Activated CD4-positive, alpha-beta T cell treated with anti-CD3 and anti-CD28 coated beads for 36 hours (primary cell): ENCODE results near the gene STRN. TPM values are rescaled to one million over a fixed set of nuclear protein-coding genes. Genes with fewer than 3 reads are reported as not detected.
A peak's percentile ranks its signal among the peaks of the same experiment; 100 is the strongest.

Experiments
- ATAC-seq: fragments of 200-7000 bp; cut with Tn5 transposase; one replicate; pipeline ENCODE4 v1.10.0; 2021; ENCODE audit warnings: mild to moderate bottlenecking, moderate library complexity
- CTCF ChIA-PET: fragments of 350-600 bp; sonication (Branson Sonifier 250); formaldehyde crosslinking; loops from one replicate; lab custom pipeline; 2021; ENCODE audit warnings: antibody characterized with exemption; lab: Charles Lee
- POLR2A ChIA-PET: fragments of 350-600 bp; sonication (Branson Sonifier 250); formaldehyde crosslinking; loops from one replicate; lab custom pipeline; 2021; ENCODE audit warnings: antibody characterized with exemption, inconsistent platforms; lab: Charles Lee
- DNase-seq: peaks from one replicate; pipeline ENCODE4 v3.0.0-alpha.2; 2020
- H3K27ac Mint-ChIP-seq: one replicate; pipeline ENCODE4 v1.8.0; 2021; ENCODE audit warnings: mixed read lengths
- H3K27me3 Mint-ChIP-seq: one replicate; pipeline ENCODE4 v1.8.0; 2021; ENCODE audit warnings: mixed read lengths
- H3K36me3 Mint-ChIP-seq: one replicate; pipeline ENCODE4 v1.8.0; 2021; ENCODE audit warnings: low read depth, mixed read lengths
- H3K4me1 Mint-ChIP-seq: one replicate; pipeline ENCODE4 v1.8.0; 2021; ENCODE audit warnings: mixed read lengths
- H3K4me3 Mint-ChIP-seq: one replicate; pipeline ENCODE4 v1.8.0; 2021; ENCODE audit warnings: mild to moderate bottlenecking, moderate library complexity, mixed read lengths
- H3K9me3 Mint-ChIP-seq: one replicate; pipeline ENCODE4 v1.8.0; 2021; ENCODE audit warnings: low read depth, mixed read lengths
- intact Hi-C, 2 experiments: fragments of 100-400 bp; cut with DNase I in 1 of 2; cut with micrococcal nuclease in 1 of 2; formaldehyde crosslinking; loops; one replicate each; pipeline versions ENCODE4 v1.14.2 to v1.15.1; 2022 to 2024; cut with DNase I, micrococcal nuclease
- total RNA-seq, 2 experiments: library from RNA; stranded (reverse); gene quantifications; one replicate each; pipeline ENCODE4 v1.2.3, GENCODE V29; 2021

The STRN gene
- total RNA-seq, 2 experiments from 2014 or later: 27.7 to 32.0 TPM

- H3K36me3 Mint-ChIP-seq: no peaks in the 10 kb centered on the region
- no peak overlapping the region for H3K4me3 Mint-ChIP-seq
- POLR2A ChIA-PET: no interaction called here
- no peaks in the 10 kb centered on the region for H3K4me1 Mint-ChIP-seq
- no peak overlapping the region for H3K27ac Mint-ChIP-seq
- ATAC-seq: no peak
- CTCF ChIA-PET: interaction anchor here (1.7 kb wide), 1 partner anchor 38 kb away, joined by 3 read pairs; no protein-coding TSS in a partner anchor
- intact Hi-C loops: no loop called here
- no peaks in the 10 kb centered on the region for H3K9me3 Mint-ChIP-seq
- DNase-seq: no peak
- H3K27me3 Mint-ChIP-seq: no peaks in the 10 kb centered on the region
These were observed 157.8 kb downstream of the STRN start for GRCh38 chr2:36808386-36809068.

GRCh38 chr2:36807223-36807886, 159.0 kb downstream of the STRN start:
- Mint-ChIP-seq H3K9me3 (no peaks in the 10 kb centered on the region), H3K36me3 (no peaks in the 10 kb centered on the region), H3K27me3 (no peaks in the 10 kb centered on the region), H3K27ac (no peak overlapping the region), H3K4me3 (no peak overlapping the region), H3K4me1 (no peaks in the 10 kb centered on the region)
- intact Hi-C loops: no loop called here
- ChIA-PET CTCF (interaction anchor here (0.9 to 1.7 kb wide), 3 partner anchors 14 to 37 kb away, joined by 3 read pairs; no protein-coding TSS in a partner anchor), POLR2A (no interaction called here)
- ATAC-seq: no peak
- DNase-seq: no peak

GRCh38 chr2:36805635-36806224, 160.6 kb downstream of the STRN start:
- ChIA-PET POLR2A (no interaction called here), CTCF (interaction anchor here (0.6 kb wide), 1 partner anchor 176 kb away, joined by 3 read pairs; no protein-coding TSS in a partner anchor)
- ATAC-seq (no peak), DNase-seq (no peak)
- Mint-ChIP-seq H3K4me3 (no peak overlapping the region), H3K27me3 (no peaks in the 10 kb centered on the region), H3K27ac (no peak overlapping the region), H3K4me1 (peaks cover 5% of the 10 kb centered on the region), H3K9me3 (no peaks in the 10 kb centered on the region), H3K36me3 (no peaks in the 10 kb centered on the region)
- intact Hi-C loops: no loop called here

GRCh38 chr2:36802952-36803351, 163.4 kb downstream of the STRN start:
- peaks cover 8% of the 10 kb centered on the region for H3K27me3 Mint-ChIP-seq
- POLR2A ChIA-PET: no interaction called here
- H3K4me1 Mint-ChIP-seq: peaks cover 11% of the 10 kb centered on the region
- H3K27ac Mint-ChIP-seq: no peak overlapping the region
- intact Hi-C loops: no loop called here
- H3K4me3 Mint-ChIP-seq: no peak overlapping the region
- DNase-seq (no peak), ATAC-seq (no peak)
- CTCF ChIA-PET: interaction anchor here (0.7 to 13.8 kb wide), 5 partner anchors 9 to 141 kb away, joined by 3 to 138 read pairs (median 4); no protein-coding TSS in a partner anchor
- no peaks in the 10 kb centered on the region for H3K9me3 Mint-ChIP-seq
- H3K36me3 Mint-ChIP-seq: no peaks in the 10 kb centered on the region

- Mint-ChIP-seq H3K4me1 (peaks cover 11% of the 10 kb centered on the region), H3K27me3 (peaks cover 19% of the 10 kb centered on the region), H3K9me3 (no peaks in the 10 kb centered on the region), H3K36me3 (no peaks in the 10 kb centered on the region), H3K27ac (peak overlapping the region; percentile 32), H3K4me3 (no peak overlapping the region)
- ChIA-PET POLR2A (no interaction called here), CTCF (interaction anchor here (13.8 kb wide), 1 partner anchor 19 kb away, joined by 138 read pairs; no protein-coding TSS in a partner anchor)
- ATAC-seq: peak; percentile 60
- DNase-seq: no peak
- intact Hi-C loops: no loop called here
These were observed 165.2 kb downstream of the STRN start for GRCh38 chr2:36801088-36801487.

GRCh38 chr2:36800381-36800780, 166.0 kb downstream of the STRN start:
- H3K36me3 Mint-ChIP-seq: no peaks in the 10 kb centered on the region
- H3K4me1 Mint-ChIP-seq: peaks cover 11% of the 10 kb centered on the region
- DNase-seq (peak; percentile 82), ATAC-seq (peak; percentile 89)
- H3K27ac Mint-ChIP-seq: peak overlapping the region; percentile 32
- CTCF ChIA-PET: interaction anchor here (0.6 to 13.8 kb wide), 2 partner anchors 18 to 54 kb away, joined by 3 to 138 read pairs; no protein-coding TSS in a partner anchor
- intact Hi-C loops: no loop called here
- H3K27me3 Mint-ChIP-seq: peaks cover 19% of the 10 kb centered on the region
- no peaks in the 10 kb centered on the region for H3K9me3 Mint-ChIP-seq
- no peak overlapping the region for H3K4me3 Mint-ChIP-seq
- POLR2A ChIA-PET: no interaction called here

- no peaks in the 10 kb centered on the region for H3K36me3 Mint-ChIP-seq
- DNase-seq (no peak), ATAC-seq (no peak)
- peaks cover 11% of the 10 kb centered on the region for H3K4me1 Mint-ChIP-seq
- ChIA-PET CTCF (interaction anchor here (13.8 kb wide), 1 partner anchor 16 kb away, joined by 138 read pairs; no protein-coding TSS in a partner anchor), POLR2A (no interaction called here)
- no peak overlapping the region for H3K4me3 Mint-ChIP-seq
- peaks cover 19% of the 10 kb centered on the region for H3K27me3 Mint-ChIP-seq
- no peak overlapping the region for H3K27ac Mint-ChIP-seq
- intact Hi-C loops: no loop called here
- no peaks in the 10 kb centered on the region for H3K9me3 Mint-ChIP-seq
These were observed 167.6 kb downstream of the STRN start for GRCh38 chr2:36798724-36799123.

GRCh38 chr2:36797324-36798070, 168.8 kb downstream of the STRN start:
- ATAC-seq (no peak), DNase-seq (no peak)
- H3K4me1 Mint-ChIP-seq: peaks cover 11% of the 10 kb centered on the region
- no peak overlapping the region for H3K27ac Mint-ChIP-seq
- ChIA-PET POLR2A (interaction anchor here (0.6 kb wide), 1 partner anchor 33 kb away, joined by 7 read pairs; no protein-coding TSS in a partner anchor), CTCF (interaction anchor here (13.8 kb wide), 1 partner anchor 15 kb away, joined by 138 read pairs; no protein-coding TSS in a partner anchor)
- H3K9me3 Mint-ChIP-seq: no peaks in the 10 kb centered on the region
- H3K4me3 Mint-ChIP-seq: no peak overlapping the region
- intact Hi-C loops: no loop called here
- peaks cover 19% of the 10 kb centered on the region for H3K27me3 Mint-ChIP-seq
- H3K36me3 Mint-ChIP-seq: no peaks in the 10 kb centered on the region

Other genes starting within 250 kb of the STRN start
- 10 to 100 TPM; 15.2 TPM for gene HEATR5B, start 117.8 kb upstream of the STRN start, total RNA-seq
- 10 to 100 TPM in 1 of 2 experiments, 1 to 10 TPM in 1; 9.6 to 10.0 TPM for gene GPATCH11, start 118.0 kb upstream of the STRN start, total RNA-seq
- gene EIF2AK2, start 190.4 kb upstream of the STRN start, total RNA-seq: 10 to 100 TPM; 66.4 to 70.6 TPM
- gene SULT6B1, start 222.1 kb upstream of the STRN start, total RNA-seq: not detected
- gene CEBPZOS, start 230.0 kb upstream of the STRN start, total RNA-seq: 10 to 100 TPM; 46.6 to 49.8 TPM